ENCODE results near the gene URM1.

URM1 gene

DNA sequence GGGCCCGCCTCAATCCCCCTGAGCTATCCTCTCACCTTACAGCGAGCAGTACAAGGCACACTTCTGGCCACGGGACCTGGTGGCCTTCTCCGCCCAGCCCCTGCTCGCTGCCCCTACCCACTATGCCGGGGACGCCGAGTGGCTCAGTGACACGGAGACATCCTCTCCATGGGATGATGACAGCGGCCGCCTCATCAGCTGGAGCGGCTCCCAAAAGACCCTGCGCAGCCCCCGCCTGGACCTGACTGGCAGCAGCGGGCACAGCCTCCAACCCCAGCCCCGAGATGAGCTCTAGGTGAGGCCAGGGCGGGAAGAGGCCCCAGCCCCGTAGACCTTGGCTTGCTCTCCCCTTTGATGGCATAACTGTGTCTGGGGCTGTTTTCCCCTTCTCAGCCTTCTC, 64.4 kb downstream of the URM1 start:
- no peak for DNase-seq

DNA sequence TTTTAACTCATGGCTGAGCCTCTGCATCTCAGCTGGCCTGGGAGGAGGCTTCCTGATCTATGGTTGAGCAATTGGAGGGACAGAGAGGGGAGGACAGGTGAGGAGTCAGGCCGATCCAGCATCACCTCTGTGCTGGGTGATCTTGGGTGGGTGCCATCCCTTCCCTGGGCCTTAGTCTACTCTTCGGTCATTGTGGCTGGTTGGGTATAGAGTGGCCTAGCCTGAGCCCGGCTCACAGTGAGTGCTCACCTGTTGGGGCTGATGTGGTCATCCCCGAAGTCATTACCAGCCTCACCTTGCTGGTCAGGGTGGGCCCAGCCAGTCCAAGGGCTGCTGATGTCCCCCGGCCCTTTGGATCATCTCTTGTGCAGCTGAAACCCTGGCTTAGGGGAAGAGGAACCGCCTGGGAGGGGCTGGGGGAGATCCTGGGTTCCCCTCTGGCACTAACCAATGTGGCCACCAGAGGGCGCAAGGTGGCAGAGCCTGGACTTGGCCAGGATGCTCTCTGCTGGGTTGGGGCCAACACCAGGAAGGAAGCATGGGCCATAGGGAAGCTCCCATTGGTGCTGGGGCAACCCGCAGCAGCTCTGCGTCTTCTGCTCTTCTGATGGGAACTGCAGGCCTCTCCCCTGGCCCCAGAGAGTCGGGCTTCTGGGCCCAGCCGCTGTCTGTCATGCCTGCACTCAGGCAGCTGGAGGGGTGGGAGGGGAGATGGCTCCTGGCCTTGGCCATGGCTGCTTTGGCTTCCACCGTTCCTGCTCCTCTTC, 67.4 kb downstream of the URM1 start:
- DNase-seq: peak; percentile 68 to 83

DNA sequence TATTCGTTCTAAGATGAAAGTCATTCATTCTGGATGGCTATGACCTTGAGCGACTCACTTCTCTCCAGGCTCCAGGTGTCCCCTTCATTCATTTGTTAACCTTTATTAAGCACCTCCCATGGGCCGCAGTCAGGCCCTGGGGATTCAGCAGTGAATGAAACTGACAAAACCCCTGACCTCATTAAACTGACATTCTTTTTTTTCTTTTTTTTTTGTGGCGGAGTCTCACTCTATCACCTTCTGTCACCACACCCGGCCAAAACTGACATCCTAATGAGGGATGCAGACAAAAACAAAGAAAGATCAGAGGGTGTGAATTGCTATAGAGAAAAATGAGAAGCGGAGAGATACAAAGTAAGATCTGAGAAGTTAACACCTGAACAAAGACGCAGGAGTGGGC, 68.1 kb downstream of the URM1 start:
- DNase-seq: no peak
